ENCODE data around the gene TRIM5. TPM values are rescaled to one million over a fixed set of nuclear protein-coding genes. Genes with fewer than 3 reads are reported as not detected.
"Not testable (repeated sequence)": the region's sequence is repeated elsewhere in the genome, so short reads cannot be mapped to it uniquely, and the experiment has no call there.

TRIM5 gene
- total RNA-seq, 1 donor from 2014 or later = 17.7 TPM

- DNase-seq (ENCODE audit: low spot score) = no peak
Measured at GRCh38 chr11:5690216-5690615, 5.3 kb upstream of the TRIM5 start.

GRCh38 chr11:5689551-5689983, 4.7 kb upstream of the TRIM5 start, which contains the start of gene TRIM22:
TRIM22 (plus strand) TSS chr11:5689790; CDS start chr11:5696233, 6,443 bp downstream.
- no peak for DNase-seq (ENCODE audit: low spot score)

GRCh38 chr11:5688482-5688881, 3.6 kb upstream of the TRIM5 start:
- no peak for DNase-seq (ENCODE audit: low spot score)

GRCh38 chr11:5686426-5686825, 1.6 kb upstream of the TRIM5 start:
- DNase-seq (ENCODE audit: low spot score) = no peak

GRCh38 chr11:5684036-5684645, 733 bp downstream of the TRIM5 start:
- DNase-seq (ENCODE audit: low spot score) = no peak

- DNase-seq (ENCODE audit: low spot score) = not testable (repeated sequence)
Measured at GRCh38 chr11:5683620-5684019, 1.3 kb downstream of the TRIM5 start.

- DNase-seq (ENCODE audit: low spot score) = not testable (repeated sequence)
Measured at GRCh38 chr11:5682890-5683441, 1.9 kb downstream of the TRIM5 start.

GRCh38 chr11:5679811-5680210, 5.1 kb downstream of the TRIM5 start:
- DNase-seq (ENCODE audit: low spot score) = no peak

GRCh38 chr11:5674391-5674790, 10.5 kb downstream of the TRIM5 start:
- no peak for DNase-seq (ENCODE audit: low spot score)

- no peak for DNase-seq (ENCODE audit: low spot score)
Measured at GRCh38 chr11:5671831-5672230, 13.0 kb downstream of the TRIM5 start.

GRCh38 chr11:5666402-5666793, 18.5 kb downstream of the TRIM5 start:
- DNase-seq (ENCODE audit: low spot score) = no peak

GRCh38 chr11:5665746-5666401, 19.0 kb downstream of the TRIM5 start:
- DNase-seq (ENCODE audit: low spot score) = no peak

- DNase-seq (ENCODE audit: low spot score) = no peak
Measured at GRCh38 chr11:5665051-5665570, 19.8 kb downstream of the TRIM5 start.

- no peak for DNase-seq (ENCODE audit: low spot score)
Measured at GRCh38 chr11:5663511-5663910, 21.4 kb downstream of the TRIM5 start.

- no peak for DNase-seq (ENCODE audit: low spot score)
Measured at GRCh38 chr11:5658318-5658717, 26.6 kb downstream of the TRIM5 start.

GRCh38 chr11:5656956-5657355, 27.9 kb downstream of the TRIM5 start:
- not testable (repeated sequence) for DNase-seq (ENCODE audit: low spot score)

GRCh38 chr11:5655474-5655873, 29.4 kb downstream of the TRIM5 start:
- DNase-seq (ENCODE audit: low spot score) = no peak

- DNase-seq (ENCODE audit: low spot score) = no peak
Measured at GRCh38 chr11:5646139-5646538, 38.7 kb downstream of the TRIM5 start.

- no peak for DNase-seq (ENCODE audit: low spot score)
Measured at GRCh38 chr11:5643585-5643984, 41.3 kb downstream of the TRIM5 start.

GRCh38 chr11:5639953-5640352, 44.9 kb downstream of the TRIM5 start:
- no peak for DNase-seq (ENCODE audit: low spot score)

- no peak for DNase-seq (ENCODE audit: low spot score)
Measured at GRCh38 chr11:5631969-5632635, 52.8 kb downstream of the TRIM5 start.

GRCh38 chr11:5631417-5631816, 53.5 kb downstream of the TRIM5 start:
- no peak for DNase-seq (ENCODE audit: low spot score)

All from mesenteric fat pad (tissue), 1 donor.